RWPE1 (cell line): ENCODE data around the gene TWIST1.

Experiments
- CTCF ChIA-PET: fragments of 350-600 bp; sonication (Branson Sonifier 250); formaldehyde crosslinking; extraction: SDS; loops from one replicate; lab custom pipeline; 2021; lab: Yijun Ruan, JAX
- POLR2A ChIA-PET: fragments of 400-600 bp; formaldehyde crosslinking; extraction: SDS; loops from one replicate; lab custom pipeline; 2020; ENCODE audit warnings: antibody characterized with exemption; ENCODE audit not compliant: low non-redundant PET; lab: Yijun Ruan, JAX
- DNase-seq: peaks from one replicate; pipeline ENCODE4 v3.0.0; 2012; ENCODE audit warnings: low spot score
- H3K27ac ChIP-seq: fragments of 450-650 bp; 2 replicates; pipeline ENCODE4 v1.5.1; 2017
- CTCF ChIP-seq: fragments of 450-650 bp; conservative IDR thresholded peaks from 2 replicates; pipeline ENCODE4 v1.5.1; 2017; ENCODE audit warnings: low read depth, mild to moderate bottlenecking

TWIST1 gene

GRCh38 chr7:19143881-19144574 lies 26.6 kb upstream of the TWIST1 start:
- ChIA-PET POLR2A (no interaction called here), CTCF (no interaction called here)
- no peak for DNase-seq
- TF ChIP-seq CTCF = no peak
- no peak overlapping the region for H3K27ac ChIP-seq

GRCh38 chr7:19139706-19140327 lies 22.4 kb upstream of the TWIST1 start:
- ChIA-PET POLR2A (no interaction called here), CTCF (interaction anchor here (0.5 to 1.2 kb wide), 2 partner anchors 18 to 600 kb away, joined by 3 to 8 read pairs; no protein-coding TSS in a partner anchor)
- no peak overlapping the region for H3K27ac ChIP-seq
- TF ChIP-seq CTCF = no peak
- DNase-seq = no peak

- no peak for TF ChIP-seq CTCF
- no peak for DNase-seq
- ChIA-PET CTCF (interaction anchor here (0.6 kb wide), 1 partner anchor 524 kb away, joined by 3 read pairs; no protein-coding TSS in a partner anchor), POLR2A (no interaction called here)
- no peak overlapping the region for H3K27ac ChIP-seq
Observed at GRCh38 chr7:19133886-19134285, 16.4 kb upstream of the TWIST1 start.

- H3K27ac ChIP-seq = no peak overlapping the region
- TF ChIP-seq CTCF = no peak
- DNase-seq = no peak
- ChIA-PET CTCF (no interaction called here), POLR2A (no interaction called here)
Observed at GRCh38 chr7:19133390-19133789, 16.0 kb upstream of the TWIST1 start.

GRCh38 chr7:19128856-19129255 lies 11.4 kb upstream of the TWIST1 start:
- CTCF ChIA-PET = no interaction called here
- DNase-seq = no peak
- H3K27ac ChIP-seq = no peak overlapping the region
- TF ChIP-seq CTCF = no peak
- POLR2A ChIA-PET = no interaction called here

GRCh38 chr7:19121977-19122588 lies 4.6 kb upstream of the TWIST1 start:
- CTCF ChIA-PET = interaction anchor here (0.6 to 1.3 kb wide), 16 partner anchors 9 to 1052 kb away, joined by 3 to 11 read pairs (median 4); no protein-coding TSS in a partner anchor
- no peak overlapping the region for H3K27ac ChIP-seq
- POLR2A ChIA-PET = no interaction called here
- DNase-seq = no peak
- peak; percentile 98 for TF ChIP-seq CTCF
